ENCODE results near the gene FILIP1L.

FILIP1L gene

GRCh38 chr3:99817437-99818240 is 296.7 kb downstream of the FILIP1L start, which contains the start of gene CMSS1:
Gene CMSS1 (plus strand): TSS chr3:99817862.
- DNase-seq (ENCODE audit: low read depth in 1 of 2, low spot score in 1 of 2) = peak; percentile 87 to 96

GRCh38 chr3:99817047-99817436 is 297.3 kb downstream of the FILIP1L start:
- no peak for DNase-seq (ENCODE audit: low read depth in 1 of 2, low spot score in 1 of 2)

GRCh38 chr3:99810403-99810802 is 303.9 kb downstream of the FILIP1L start:
- DNase-seq (ENCODE audit: low read depth in 1 of 2, low spot score in 1 of 2) = no peak

GRCh38 chr3:99809565-99809964 is 304.7 kb downstream of the FILIP1L start:
- DNase-seq (ENCODE audit: low read depth in 1 of 2, low spot score in 1 of 2) = no peak

GRCh38 chr3:99808163-99808794 is 306.0 kb downstream of the FILIP1L start:
- DNase-seq (ENCODE audit: low read depth in 1 of 2, low spot score in 1 of 2) = no peak

- no peak for DNase-seq (ENCODE audit: low read depth in 1 of 2, low spot score in 1 of 2)
These were observed 309.1 kb downstream of the FILIP1L start for GRCh38 chr3:99805160-99805559.

- DNase-seq (ENCODE audit: low read depth in 1 of 2, low spot score in 1 of 2) = no peak
These were observed 311.0 kb downstream of the FILIP1L start for GRCh38 chr3:99803297-99803696.

GRCh38 chr3:99799422-99799821 is 314.9 kb downstream of the FILIP1L start:
- no peak for DNase-seq (ENCODE audit: low read depth in 1 of 2, low spot score in 1 of 2)

GRCh38 chr3:99795573-99795972 is 318.7 kb downstream of the FILIP1L start:
- DNase-seq (ENCODE audit: low read depth in 1 of 2, low spot score in 1 of 2) = no peak

GRCh38 chr3:99794485-99794884 is 319.8 kb downstream of the FILIP1L start:
- DNase-seq (ENCODE audit: low read depth in 1 of 2, low spot score in 1 of 2) = no peak

GRCh38 chr3:99789011-99789721 is 325.1 kb downstream of the FILIP1L start:
- DNase-seq (ENCODE audit: low read depth in 1 of 2, low spot score in 1 of 2) = no peak

All from stimulated activated CD4-positive, alpha-beta T cell treated with anti-CD3 and anti-CD28 coated beads, Interleukin-15, amount 100 ng/mL, for 1 hour (primary cell).